GM19023 (cell line): ENCODE measurements around the gene KASH5.

ENCODE experiments used
- ATAC-seq: cut with Tn5 transposase; IDR thresholded peaks from one replicate; pipeline ENCODE4 v1.9.1; 2021; ENCODE audit warnings: mild to moderate bottlenecking, moderate library complexity; ENCODE audit not compliant: unreplicated experiment

The KASH5 gene

DNA sequence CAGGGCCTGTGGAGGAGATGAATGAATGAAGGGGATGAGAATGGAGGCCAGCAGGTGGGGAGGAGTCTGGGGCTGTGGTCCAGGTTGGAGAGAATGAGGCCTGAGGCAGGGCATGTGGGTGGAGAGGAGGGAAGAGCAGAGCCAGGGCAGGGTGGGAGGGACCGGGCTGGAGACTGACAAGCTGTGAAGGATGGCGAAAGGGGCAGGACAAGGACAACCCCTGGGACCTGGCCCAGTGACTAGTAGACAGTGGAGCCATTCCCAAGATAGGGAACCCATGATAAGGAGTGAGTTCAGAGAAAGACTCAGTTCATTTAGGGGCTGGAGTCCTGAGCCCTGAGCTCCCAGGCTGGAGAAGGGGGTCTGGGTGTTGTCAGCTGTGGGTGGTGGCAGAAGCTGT is 32.2 kb downstream of the KASH5 start:
- ATAC-seq: no peak

DNA sequence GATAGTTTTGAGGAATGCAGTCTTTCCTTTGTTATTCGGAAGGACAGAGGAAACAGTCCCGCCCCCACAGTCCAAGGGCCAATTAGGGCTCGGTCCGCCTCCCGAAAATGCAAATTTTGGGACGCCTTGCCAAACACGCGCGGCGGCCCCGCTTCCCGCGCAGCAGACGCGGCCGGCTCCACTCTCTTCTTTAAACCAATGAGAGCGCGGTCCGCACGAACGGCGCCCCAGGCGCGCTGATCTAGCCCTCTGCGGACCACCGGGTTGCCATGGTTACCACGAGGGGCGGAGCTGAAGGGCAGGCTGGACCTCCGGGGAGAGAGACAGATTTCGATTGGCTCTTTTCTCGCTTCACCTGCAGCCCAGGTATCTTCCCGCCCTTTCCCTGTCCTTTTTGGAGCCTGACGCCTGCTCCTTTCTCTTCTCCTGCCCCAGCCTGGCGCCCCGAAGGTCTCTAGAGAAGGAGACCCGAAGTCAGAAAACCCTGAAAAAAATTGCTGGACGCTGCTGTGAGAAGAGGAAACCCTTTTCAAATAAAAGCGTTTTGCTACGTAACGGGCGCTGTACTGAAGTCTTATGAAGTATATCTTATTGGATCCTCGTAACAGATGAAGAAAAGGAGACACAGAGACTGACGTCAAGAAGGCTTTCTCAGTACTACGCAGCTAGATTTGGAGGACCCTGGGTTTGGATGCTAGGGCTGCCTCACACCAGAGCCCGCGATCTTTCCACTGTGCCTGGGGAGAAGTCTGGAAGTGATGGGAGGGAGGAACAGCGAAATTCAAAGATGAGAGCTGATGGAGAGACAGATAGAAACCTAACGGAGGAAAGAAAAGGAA is 33.2 kb downstream of the KASH5 start:
- no peak for ATAC-seq

DNA sequence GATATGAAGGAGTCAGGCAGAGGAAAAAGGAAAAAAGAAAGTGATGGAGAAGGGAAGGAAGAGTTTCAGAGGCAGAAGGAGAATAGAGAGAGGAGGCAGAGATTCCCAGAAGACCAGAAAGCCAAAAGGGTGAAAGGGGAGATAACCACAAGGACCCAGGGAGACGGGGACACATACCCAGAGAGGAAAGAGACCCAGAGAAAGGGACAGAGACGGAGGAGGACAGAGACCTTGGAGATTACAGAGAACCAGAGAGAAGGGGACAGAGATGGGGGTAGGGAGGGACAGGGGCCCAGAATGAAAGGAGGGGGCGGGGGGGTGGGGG is 33.8 kb downstream of the KASH5 start:
- ATAC-seq: no peak

DNA sequence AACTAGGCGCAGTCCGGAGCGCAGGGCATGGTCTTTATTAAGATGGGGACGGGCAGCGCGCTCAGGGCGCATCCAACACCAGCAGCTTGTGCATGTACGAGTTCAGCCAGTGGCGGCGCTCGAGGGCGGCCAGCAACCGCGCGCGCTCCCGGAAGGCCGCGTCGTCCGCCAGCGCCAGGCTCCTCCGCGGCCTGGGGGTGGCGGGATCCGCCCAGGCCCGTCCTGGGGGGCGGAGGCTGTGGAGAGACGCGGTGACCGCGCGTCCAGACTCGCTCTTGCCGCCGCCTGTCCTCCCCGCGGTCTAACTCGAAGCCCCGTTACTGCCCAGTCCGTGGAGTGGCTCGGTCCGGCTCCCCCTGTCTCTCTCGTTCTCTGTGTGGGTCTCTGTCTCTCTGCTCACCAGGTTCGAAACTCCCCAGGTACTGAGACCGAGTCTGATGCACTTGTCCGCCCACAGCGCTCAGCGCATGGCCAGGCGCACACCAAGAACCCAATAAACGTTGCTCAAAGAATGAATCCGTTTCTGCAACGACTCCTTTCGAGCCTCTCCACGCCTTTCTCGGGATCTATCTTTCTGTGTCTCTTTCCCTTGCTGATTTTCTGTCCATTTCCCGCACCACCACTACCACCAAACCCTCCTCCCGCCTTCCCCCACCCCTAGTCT is 34.5 kb downstream of the KASH5 start:
- ATAC-seq: no peak

DNA sequence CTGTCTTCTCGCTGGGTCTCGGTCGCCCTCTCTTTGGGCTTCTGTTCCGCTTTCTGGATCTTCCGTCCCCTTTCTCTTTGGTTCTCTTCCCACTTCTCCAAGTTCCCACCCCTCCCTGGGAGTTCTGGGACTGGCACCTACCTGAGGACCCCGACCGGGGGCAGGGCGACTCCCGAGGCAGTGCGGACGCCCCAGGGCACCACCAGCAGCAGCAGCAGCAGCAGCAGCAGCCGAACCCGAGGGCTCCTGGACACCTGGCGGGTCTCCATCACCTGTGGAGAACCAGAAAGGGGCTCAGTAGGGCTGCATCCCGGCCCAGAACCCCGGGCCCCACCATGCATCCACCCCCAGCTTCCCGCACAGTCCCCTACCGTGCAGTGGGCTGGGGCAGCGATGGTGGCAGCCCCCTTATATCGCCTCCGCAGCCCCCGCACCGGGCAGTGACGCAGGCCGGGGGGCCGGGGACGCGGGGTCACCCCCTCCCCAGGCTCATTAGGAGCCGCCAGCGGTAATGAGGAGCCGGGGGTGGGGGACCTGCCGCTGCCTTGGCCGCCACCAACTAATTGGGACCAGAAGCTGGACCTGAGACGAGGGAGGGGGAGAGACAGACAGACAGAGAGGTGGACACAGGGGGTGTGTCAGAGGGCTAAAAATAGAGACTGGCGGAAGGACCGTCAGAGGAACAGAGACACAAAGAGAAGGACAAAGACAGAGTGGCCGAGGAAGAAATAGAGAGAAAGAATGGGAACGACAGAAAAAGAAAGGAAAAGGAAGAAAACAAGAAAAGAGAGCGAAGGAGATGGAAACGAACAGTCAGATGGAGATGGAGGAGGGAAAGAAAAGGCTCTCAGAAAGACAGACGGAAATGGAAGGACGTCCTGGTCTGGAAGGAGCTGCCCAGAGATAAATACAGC is 35.3 kb downstream of the KASH5 start, which contains the start of gene PTH2:
Gene PTH2, minus strand, starts transcription at position 371 of the 914 bp plus-strand sequence. Its CDS starts 102 bp downstream, at position 269.
- ATAC-seq: no peak

DNA sequence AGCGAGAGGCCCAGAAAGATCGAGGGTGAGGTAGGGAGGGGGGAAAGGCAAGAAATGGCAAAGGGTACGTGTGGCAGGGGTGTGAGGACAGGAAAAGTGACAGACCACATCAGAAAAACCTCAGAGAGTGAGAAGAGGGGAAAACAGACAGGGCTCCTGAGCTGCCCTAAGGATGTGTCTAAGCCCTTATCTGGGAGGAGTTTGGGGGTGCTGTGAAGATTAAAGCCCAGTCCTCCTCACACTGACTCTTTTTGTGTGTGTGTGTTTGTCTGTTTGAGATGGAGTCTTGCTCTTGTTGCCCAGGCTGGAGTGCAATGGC is 35.9 kb downstream of the KASH5 start:
- ATAC-seq: no peak

DNA sequence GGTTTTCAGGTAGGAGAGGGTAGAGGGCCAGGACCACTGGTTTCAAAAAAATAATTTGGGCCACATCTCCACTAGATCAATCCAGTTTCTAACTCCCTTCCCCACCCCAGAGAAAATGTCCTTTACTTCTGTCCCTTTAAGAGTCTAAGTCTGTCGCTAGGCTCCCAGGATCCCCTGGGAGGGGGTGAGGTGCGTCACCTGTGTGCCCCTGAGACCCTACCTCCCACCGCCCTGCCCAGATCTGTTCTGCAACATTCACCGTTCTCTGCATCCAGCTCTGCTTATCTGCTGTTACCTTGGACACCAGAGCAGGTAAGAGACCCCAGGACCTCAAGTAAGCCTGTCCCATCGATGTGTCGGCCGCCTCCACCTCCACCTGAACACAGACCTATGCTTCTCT is 37.1 kb downstream of the KASH5 start, which contains the start of gene GFY:
Gene GFY, plus strand, starts transcription at position 211 of the 400 bp plus-strand sequence. CDS start 1,043 bp downstream, outside the sequence.
- no peak for ATAC-seq

DNA sequence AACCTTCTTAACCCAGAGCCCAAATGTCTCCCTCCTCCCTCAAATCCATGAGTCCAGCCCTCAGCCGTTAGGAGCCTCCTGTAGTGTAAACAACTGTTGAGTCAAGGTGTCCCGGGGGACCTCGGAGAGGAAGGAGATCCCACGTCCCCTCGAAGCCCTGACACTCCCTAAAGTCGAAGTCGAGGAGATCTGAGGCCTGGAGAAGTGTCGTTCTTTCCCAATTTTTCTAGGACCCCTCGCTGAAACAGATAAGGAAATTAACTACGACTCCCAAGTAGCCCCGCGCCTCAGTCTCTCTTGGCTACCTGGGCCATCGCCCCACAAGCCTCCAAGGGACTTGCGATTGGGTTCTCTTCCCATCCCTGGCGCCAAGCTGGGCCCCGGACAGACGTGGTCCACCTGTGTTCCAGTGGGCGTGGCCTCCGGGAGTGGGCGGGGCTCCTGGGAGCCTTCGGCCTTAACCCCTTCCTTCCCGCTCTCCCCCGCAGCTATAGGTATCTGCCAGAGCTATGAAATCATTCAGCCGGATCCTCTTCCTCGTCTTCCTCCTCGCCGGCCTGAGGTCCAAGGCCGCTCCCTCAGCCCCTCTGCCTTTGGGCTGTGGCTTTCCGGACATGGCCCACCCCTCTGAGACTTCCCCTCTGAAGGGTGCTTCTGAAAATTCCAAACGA is 38.0 kb downstream of the KASH5 start:
- no peak for ATAC-seq

DNA sequence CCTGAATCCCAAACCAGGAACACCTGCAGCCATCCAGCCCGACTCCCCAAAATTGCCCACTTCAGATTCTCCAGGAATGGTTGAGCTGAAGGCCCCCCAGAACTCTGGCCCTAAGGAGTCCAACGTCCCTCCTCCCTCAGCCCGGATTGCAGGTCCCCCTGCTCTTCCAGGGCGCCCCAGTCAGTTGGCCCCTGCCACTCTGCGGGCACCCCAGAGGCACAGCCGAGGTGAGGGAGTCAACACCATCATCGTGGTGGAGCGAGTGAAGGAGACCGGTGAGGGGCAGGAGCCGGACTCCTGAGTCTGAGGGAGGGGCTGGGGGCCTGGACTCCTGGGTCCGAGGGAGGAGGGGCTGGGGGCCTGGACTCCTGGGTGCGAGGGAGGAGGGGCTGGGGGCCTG is 39.3 kb downstream of the KASH5 start:
- no peak for ATAC-seq

DNA sequence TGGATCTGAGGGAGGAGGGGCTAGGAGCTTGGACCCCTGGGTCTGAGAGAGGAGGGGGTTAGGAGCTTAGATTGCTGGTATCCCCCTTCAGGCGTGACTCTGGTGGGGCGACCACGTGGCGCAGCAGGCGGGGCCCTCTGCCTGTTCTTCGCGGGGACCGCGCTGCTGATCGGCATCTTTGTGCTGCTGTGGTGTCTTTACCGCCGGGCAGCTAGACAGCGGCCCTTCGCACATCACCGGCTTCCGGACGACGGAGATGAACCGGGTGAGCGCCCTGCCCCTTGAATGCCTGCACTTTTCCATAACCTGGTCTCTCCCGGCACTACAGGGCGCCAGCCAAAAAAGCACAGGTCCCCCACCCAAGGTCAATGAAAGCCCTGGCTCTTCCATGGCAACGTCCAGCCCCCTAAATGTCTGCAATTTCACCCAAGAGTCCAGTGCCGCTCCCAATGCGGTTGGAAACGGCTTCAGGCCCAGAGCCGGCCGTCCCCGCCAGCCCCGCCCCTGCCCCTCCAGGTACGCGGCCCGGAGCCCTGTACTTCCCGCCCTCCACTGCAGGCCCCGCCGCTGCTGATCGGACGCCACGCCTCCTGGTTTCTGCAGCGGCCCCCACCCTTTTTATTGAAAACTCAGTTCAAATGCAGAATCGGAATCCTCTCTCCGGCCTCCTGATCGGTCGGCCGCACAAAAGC is 40.0 kb downstream of the KASH5 start:
- no peak for ATAC-seq

DNA sequence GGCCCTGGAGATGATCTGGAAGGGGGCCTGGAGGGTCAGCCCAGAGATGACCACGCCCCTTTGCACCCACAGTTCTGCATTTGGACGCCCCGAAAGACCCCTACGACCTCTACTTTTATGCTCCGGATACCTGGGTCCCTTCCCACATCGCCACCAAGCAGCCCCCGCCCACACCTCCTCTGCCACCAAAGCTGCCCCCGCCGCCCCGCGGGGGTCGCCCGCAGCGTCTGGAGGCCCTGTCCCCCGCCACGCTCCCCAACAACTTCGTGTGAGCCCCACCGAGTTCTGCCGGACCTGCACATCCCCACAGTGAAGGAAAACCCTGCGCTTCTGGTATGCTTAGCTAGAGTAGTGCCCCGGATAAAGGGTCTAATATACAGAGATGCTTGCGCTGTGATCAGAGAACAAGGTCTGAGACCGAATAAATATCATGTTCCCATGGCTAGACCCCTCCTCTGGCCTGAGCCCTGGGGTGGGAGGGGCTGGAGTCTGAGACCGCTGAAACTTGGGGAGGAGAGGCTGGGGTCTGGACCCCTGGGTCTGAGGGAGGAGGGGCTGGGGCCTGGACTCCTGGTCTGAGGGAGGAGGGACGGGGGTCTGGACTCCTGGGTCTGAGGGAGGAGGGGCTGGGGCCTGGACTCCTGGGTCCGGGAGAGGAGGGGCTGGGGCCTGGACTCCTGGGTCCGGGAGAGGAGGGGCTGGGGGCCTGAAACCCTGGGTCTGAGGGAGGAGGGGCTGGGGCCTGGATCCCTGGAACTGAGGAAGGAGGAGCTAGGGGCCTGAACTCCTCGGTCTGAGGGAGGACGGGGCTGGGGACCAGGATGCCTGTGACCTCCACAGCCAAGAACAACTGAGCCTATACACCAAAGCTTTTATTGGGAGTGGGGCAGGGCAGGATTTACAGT is 40.8 kb downstream of the KASH5 start:
- no peak for ATAC-seq

DNA sequence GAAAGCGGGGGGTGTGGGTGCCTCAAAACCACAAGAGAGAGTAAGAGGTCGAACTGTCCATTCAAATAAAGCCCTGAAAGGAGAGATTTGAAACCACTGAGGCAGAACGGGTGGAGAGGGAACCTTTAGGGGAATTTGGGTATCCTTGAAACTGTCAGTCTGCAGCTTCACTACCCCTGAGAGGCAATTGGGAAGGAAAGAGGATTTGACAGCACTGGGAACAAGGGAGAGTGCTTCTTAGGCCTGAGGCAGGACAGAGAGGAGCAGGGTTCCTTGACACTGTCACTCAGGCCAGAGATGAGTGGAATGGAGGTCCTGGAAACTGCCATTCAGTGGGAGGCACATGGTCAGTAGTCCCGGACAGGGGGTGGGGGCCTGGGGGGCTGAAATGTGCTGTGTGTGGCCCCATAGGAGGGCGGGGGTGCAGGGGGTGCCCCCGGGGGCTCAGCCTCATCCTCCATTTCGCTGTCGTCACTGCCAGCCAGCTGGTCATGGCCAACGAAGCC is 42.2 kb downstream of the KASH5 start:
- no peak for ATAC-seq

DNA sequence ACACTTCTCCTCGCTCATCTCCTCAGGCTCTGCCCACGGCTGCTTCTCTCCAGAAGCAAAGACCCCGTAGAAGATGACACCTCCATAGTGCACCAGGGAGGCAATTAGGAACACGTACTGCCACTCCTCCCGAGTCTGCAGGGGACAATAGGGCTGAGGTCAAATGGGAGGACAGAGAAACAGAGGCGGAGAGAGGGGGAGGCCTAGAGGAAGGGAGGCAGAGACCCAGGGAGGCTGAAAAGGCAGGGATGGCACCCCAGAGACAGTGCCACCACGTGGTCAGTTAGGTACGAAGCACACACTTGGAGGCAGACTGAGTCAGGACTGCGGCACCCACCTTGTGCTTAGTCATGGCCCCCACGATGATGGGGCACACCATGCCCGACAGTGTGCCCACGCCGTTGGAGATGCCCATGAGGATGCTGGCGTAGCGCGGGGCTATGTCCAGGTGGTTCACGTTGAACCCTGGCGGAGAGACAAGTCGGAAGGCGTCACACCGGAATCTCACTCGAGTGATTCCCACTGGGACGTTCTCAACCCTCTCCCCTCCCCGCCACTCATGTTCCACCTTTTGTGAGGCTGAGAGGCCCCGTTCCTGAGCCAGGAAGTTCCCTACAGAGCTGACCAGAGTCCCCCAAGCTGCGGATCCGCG is 42.8 kb downstream of the KASH5 start:
- no peak for ATAC-seq

DNA sequence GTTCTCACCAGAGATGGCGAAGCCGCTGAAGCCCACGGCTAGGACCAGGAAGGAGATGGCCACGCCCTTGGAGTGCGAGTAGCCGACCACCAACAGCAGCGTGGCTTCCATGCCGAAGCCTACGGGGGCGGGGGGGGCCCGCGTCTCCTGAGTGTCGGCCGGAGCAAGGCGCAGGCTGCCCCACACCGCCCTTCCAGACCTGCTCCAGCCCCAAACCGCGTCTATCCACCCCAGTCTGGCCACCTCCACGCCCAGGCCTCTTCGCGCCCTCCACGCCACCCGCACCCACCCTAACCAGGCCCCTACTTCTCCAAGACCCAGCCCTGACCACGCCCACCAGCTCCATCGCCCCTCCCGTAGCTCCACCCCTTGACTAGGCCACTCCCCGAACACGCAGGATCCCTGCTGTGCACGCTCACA is 43.3 kb downstream of the KASH5 start:
- no peak for ATAC-seq

DNA sequence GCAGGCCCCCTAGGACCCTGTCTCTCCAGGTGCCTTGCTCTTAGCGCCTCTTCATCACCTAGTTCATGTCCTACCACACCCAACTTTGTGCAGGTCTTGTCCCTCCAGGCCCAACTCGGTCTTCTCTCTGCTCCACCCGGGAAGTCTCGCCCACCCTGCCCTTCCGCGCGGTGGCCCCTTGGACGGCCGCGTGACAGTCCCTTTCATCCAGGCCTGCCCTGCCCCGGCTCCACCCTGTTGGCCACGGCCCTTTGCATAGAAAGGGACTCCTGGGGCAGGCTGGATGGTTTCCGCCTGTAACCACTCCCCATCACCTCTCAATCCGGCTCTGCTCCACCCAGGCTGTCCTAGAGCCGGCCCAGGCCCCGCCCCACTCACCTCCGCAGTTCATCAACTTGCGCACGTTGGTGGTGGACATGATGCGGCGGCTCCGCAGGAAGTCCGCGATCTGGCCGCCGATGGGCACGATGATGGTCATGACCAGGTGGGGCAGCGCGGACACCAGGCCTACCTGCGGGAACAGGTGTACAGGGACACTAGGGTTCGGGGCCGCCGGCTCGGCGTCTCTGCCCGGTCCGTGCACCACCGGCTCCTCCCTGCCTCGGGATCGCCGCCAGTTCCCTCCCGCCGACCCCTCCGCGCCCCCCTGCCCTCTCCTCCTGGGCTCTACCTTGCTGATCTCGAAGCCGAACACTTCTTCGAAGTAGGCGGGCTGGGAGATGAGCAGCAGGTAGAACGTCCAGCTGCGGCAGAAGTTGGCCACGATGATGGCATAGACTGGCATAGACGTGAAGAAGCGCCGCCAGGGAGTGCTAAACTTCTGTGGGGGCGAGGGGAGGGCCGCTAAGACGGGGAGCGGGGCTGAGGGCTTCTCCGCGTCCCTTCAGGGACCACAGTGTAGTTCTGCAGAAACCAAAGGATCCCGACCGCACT is 44.4 kb downstream of the KASH5 start:
- ATAC-seq: no peak

DNA sequence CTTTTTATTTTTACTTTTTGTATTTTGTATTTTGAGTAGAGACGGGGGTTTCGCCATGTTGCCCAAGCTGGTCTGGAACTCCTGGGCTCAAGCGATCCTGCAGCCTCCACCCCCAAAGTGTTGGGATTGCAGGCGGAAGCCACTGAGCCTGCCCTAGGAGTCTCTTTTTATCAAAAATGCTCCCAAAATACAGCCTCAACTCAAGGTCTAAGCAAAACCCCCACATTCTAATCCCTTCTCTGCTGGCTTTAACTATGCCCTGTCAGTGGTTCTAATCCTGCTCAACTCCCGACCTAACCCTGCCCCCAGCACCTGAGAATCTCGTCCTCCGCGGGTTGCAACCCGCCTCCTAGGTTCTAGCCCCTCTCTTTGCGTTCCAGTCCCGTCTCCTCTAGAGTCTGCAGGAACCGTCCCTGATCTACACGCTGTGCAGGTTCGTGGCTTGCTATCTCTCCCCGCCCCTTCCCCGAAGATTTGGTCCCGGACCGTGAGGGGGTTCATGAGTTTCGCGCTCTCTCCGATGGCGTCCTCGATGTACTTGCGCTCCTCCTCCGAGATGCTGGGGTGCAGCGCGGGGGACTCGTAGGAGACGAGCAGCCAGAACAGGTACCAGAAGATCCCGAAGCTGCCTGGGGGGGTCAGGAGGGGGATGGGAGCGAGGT is 45.3 kb downstream of the KASH5 start:
- ATAC-seq: no peak
